Endothelial cell of umbilical vein (primary cell): ENCODE measurements around the gene NR2C2. TPM values are rescaled to one million over a fixed set of nuclear protein-coding genes. Genes with fewer than 3 reads are reported as not detected.

ENCODE experiments used
- BruUV-seq: library from RNA; stranded (reverse); fragments of 400-500 nt; replicated peaks from 2 replicates; lab custom pipeline; 2021; lab: Mats Ljungman, UMichigan
- CTCF ChIA-PET: fragments of 300-600, 350-600 bp; sonication (Branson Sonifier 250); formaldehyde crosslinking; loops from one replicate; lab custom pipeline; 2021; ENCODE audit warnings: antibody characterized with exemption, inconsistent platforms; lab: Charles Lee
- POLR2A ChIA-PET: fragments of 300-600, 350-600 bp; sonication (Branson Sonifier 250); formaldehyde crosslinking; loops from one replicate; lab custom pipeline; 2021; ENCODE audit warnings: antibody characterized with exemption, inconsistent platforms; lab: Charles Lee
- DNase-seq: peaks from one replicate; pipeline ENCODE4 v3.0.0-alpha.2; 2011; ENCODE audit warnings: low read depth, low spot score
- FAIRE-seq: peaks from 2 replicates; lab custom pipeline; 2011; peaks lifted over from hg19 to GRCh38; lab: Jason Lieb, UNC
- H2AFZ ChIP-seq: 2 replicates; pipeline ENCODE4 v1.6.0; 2012; ENCODE audit warnings: low read depth, low read length, control low read depth, inconsistent platforms
- H3K27ac ChIP-seq: 2 replicates; pipeline ENCODE4 v1.5.1; 2011; ENCODE audit warnings: low read depth, mild to moderate bottlenecking, control low read depth, low read length, moderate library complexity; ENCODE audit not compliant: insufficient read depth
- H3K27me3 ChIP-seq, 2 experiments: 2 replicates each; pipeline versions ENCODE4 v1.6.0 to v1.6.1; 2011; ENCODE audit warnings: low read length in 2 of 2, mixed read lengths in 1 of 2; ENCODE audit not compliant: control insufficient read depth in 2 of 2, insufficient read depth in 2 of 2
- H3K36me3 ChIP-seq, 2 experiments: 2 replicates in 1 of 2; 3 replicates in 1 of 2; pipeline ENCODE4 v1.5.1; 2011; ENCODE audit warnings: low read length in 2 of 2, mild to moderate bottlenecking in 1 of 2, moderate library complexity in 1 of 2; ENCODE audit not compliant: control insufficient read depth in 2 of 2, insufficient read depth in 2 of 2; ENCODE audit errors: extremely low read depth in 1 of 2
- H3K4me1 ChIP-seq: 3 replicates; pipeline ENCODE4 v1.5.1; 2011; ENCODE audit warnings: mild to moderate bottlenecking, low read length; ENCODE audit not compliant: control insufficient read depth, insufficient read depth; ENCODE audit errors: extremely low read depth
- H3K4me2 ChIP-seq: 2 replicates; pipeline ENCODE4 v1.6.1; 2011; ENCODE audit warnings: low read length, control low read depth, mixed read lengths; ENCODE audit not compliant: insufficient read depth
- H3K4me3 ChIP-seq, 3 experiments: fragments of 200-600 bp in 1 of 3; sonication (generic), shearing (Covaris generic) in 1 of 3; replicated peaks in 1 of 3; 2 replicates each; pipeline ENCODE4 v1.5.1; 2011 to 2016; ENCODE audit warnings: control low read depth in 3 of 3, low read length in 3 of 3, mild to moderate bottlenecking in 2 of 3, inconsistent platforms in 1 of 3, low read depth in 1 of 3, moderate library complexity in 1 of 3; ENCODE audit not compliant: insufficient read depth in 1 of 3
- H3K79me2 ChIP-seq: 2 replicates; pipeline ENCODE4 v1.6.0; 2012; ENCODE audit warnings: low read length, inconsistent platforms; ENCODE audit not compliant: control insufficient read depth, insufficient read depth
- H3K9ac ChIP-seq: replicated peaks from 2 replicates; pipeline ENCODE3; 2011; ENCODE audit warnings: low read length, control low read depth; ENCODE audit not compliant: insufficient read depth; ENCODE audit errors: extremely low read depth
- H3K9me1 ChIP-seq: replicated peaks from 3 replicates; pipeline ENCODE4 v1.6.0; 2011; ENCODE audit warnings: mild to moderate bottlenecking, low read length; ENCODE audit not compliant: control insufficient read depth, insufficient read depth; ENCODE audit errors: extremely low read depth
- H3K9me3 ChIP-seq: replicated peaks from 2 replicates; pipeline ENCODE4 v1.5.1; 2012; ENCODE audit warnings: low read length, inconsistent platforms; ENCODE audit not compliant: control insufficient read depth, insufficient read depth
- H4K20me1 ChIP-seq: replicated peaks from 2 replicates; pipeline ENCODE3; 2011; ENCODE audit warnings: mild to moderate bottlenecking, low read length; ENCODE audit not compliant: control insufficient read depth, insufficient read depth; ENCODE audit errors: extremely low read depth
- EZH2 ChIP-seq: IDR thresholded peaks from 2 replicates; pipeline ENCODE4 v1.6.1; 2012; ENCODE audit warnings: borderline replicate concordance, low read depth, mild to moderate bottlenecking, moderate library complexity, low read length, inconsistent platforms; ENCODE audit not compliant: severe bottlenecking
- FOS ChIP-seq: IDR thresholded peaks from 2 replicates; pipeline ENCODE4 v1.6.1; 2011; ENCODE audit warnings: mild to moderate bottlenecking, low read length, moderate library complexity, borderline replicate concordance; ENCODE audit not compliant: insufficient read depth
- GATA2 ChIP-seq: IDR thresholded peaks from 2 replicates; pipeline ENCODE4 v1.7.0; 2011; ENCODE audit warnings: low read depth, mild to moderate bottlenecking, moderate library complexity, mixed read lengths, low read length; ENCODE audit not compliant: insufficient read length, insufficient read depth
- JUN ChIP-seq: IDR thresholded peaks from 2 replicates; pipeline ENCODE4 v1.6.1; 2011; ENCODE audit warnings: borderline replicate concordance, low read depth; ENCODE audit not compliant: insufficient read length, insufficient read depth
- MYC ChIP-seq: IDR thresholded peaks from one replicate; pipeline ENCODE4 v1.6.1; 2011; ENCODE audit warnings: mild to moderate bottlenecking, low read depth, low read length
- POLR2A ChIP-seq: IDR thresholded peaks from 2 replicates; pipeline ENCODE4 v1.6.1; 2012; ENCODE audit warnings: low read depth, mild to moderate bottlenecking, control low read depth, low read length
- POLR2AphosphoS5 ChIP-seq: IDR thresholded peaks from 2 replicates; pipeline ENCODE4 v1.6.1; 2012; ENCODE audit warnings: low read depth, mild to moderate bottlenecking, control low read depth, low read length, moderate library complexity; ENCODE audit not compliant: insufficient read depth
- dilution Hi-C: fragments of 300-500 bp; cut with MboI; formaldehyde crosslinking; loops from one replicate; pipeline ENCODE4 v1.15.0; 2019; ENCODE audit warnings: low sequenced_read_pairs; ENCODE audit not compliant: extremely low pct_ligation_motif_present
- intact Hi-C: fragments of 100-400 bp; cut with micrococcal nuclease; formaldehyde crosslinking; loops from one replicate; pipeline ENCODE4 v1.10.0; 2022
- polyA plus RNA-seq, 4 experiments: library from polyadenylated mRNA; depleted of rRNA in 3 of 4; stranded (reverse) in 3 of 4; unstranded in 1 of 4; fragments of >200 nt; gene quantifications; 2 replicates each; pipeline versions ENCODE4 v1.2.1 to v1.2.3, GENCODE V29; 2011 to 2012; ENCODE audit warnings: missing spikeins in 1 of 4
- total RNA-seq: library from RNA; stranded (reverse); gene quantifications from 2 replicates; pipeline ENCODE4 v1.2.3, GENCODE V29; 2021
- TF ChIP-seq, protein P1 (sequence below), 2 donors: IDR thresholded peaks; 1 replicate in 1 of 2; 2 replicates in 1 of 2; pipeline ENCODE4 v1.5.1; 2011; ENCODE audit warnings: low read length in 2 of 2, mild to moderate bottlenecking in 2 of 2, moderate library complexity in 2 of 2, control low read depth in 1 of 2, inconsistent platforms in 1 of 2, low read depth in 1 of 2; ENCODE audit not compliant: insufficient read depth in 1 of 2; ENCODE audit errors: extremely low read depth in 1 of 2
- TF ChIP-seq, protein P2 (sequence below): IDR thresholded peaks from 2 replicates; pipeline ENCODE4 v1.6.1; 2011; ENCODE audit not compliant: insufficient read depth, insufficient read length

The NR2C2 gene
- total and polyA plus RNA-seq, 2 donors (not counting 3 experiments of a cell fraction or from before 2014, with no cell fraction given), result 20.3 to 59.8 TPM

- BruUV-seq, result no TSS peak
These were observed 139.3 kb downstream of the NR2C2 start for GRCh38 chr3:15086699-15087098.

More at GRCh38 chr3:15086699-15087098, 139.3 kb downstream of the NR2C2 start:
- Histone ChIP-seq H3K4me1 (no peaks in the 10 kb centered on the region), H3K36me3 (peaks cover 19 to 27% of the 10 kb centered on the region in 2 experiments), H3K9me3 (no peaks in the 10 kb centered on the region), H3K9ac (no peak overlapping the region), H2AFZ (no peak overlapping the region), H3K79me2 (no peaks in the 10 kb centered on the region), H3K27ac (no peak overlapping the region), H3K4me2 (no peak overlapping the region), H3K4me3 (no peak overlapping the region), H3K9me1 (no peaks in the 10 kb centered on the region), H4K20me1 (no peaks in the 10 kb centered on the region), H3K27me3 (no peaks in the 10 kb centered on the region)
- dilution Hi-C loops, result no loop called here
- intact Hi-C loops, result no loop called here
- FAIRE-seq (no peak), DNase-seq (no peak)
- TF ChIP-seq POLR2AphosphoS5, result no peak
- TF ChIP-seq, protein P1, sequence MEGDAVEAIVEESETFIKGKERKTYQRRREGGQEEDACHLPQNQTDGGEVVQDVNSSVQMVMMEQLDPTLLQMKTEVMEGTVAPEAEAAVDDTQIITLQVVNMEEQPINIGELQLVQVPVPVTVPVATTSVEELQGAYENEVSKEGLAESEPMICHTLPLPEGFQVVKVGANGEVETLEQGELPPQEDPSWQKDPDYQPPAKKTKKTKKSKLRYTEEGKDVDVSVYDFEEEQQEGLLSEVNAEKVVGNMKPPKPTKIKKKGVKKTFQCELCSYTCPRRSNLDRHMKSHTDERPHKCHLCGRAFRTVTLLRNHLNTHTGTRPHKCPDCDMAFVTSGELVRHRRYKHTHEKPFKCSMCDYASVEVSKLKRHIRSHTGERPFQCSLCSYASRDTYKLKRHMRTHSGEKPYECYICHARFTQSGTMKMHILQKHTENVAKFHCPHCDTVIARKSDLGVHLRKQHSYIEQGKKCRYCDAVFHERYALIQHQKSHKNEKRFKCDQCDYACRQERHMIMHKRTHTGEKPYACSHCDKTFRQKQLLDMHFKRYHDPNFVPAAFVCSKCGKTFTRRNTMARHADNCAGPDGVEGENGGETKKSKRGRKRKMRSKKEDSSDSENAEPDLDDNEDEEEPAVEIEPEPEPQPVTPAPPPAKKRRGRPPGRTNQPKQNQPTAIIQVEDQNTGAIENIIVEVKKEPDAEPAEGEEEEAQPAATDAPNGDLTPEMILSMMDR (IDR thresholded peaks at IDR 0.05; ENCODE audit: extremely low read depth in 1 of 2, insufficient read depth in 1 of 2, low read depth in 1 of 2, low read length in 2 of 2), result no peak
- no peak for TF ChIP-seq GATA2
- TF ChIP-seq MYC, result no peak
- TF ChIP-seq, protein P2, sequence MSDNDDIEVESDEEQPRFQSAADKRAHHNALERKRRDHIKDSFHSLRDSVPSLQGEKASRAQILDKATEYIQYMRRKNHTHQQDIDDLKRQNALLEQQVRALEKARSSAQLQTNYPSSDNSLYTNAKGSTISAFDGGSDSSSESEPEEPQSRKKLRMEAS, result no peak
- TF ChIP-seq POLR2A, result no peak
- TF ChIP-seq FOS, result no peak
- TF ChIP-seq EZH2, result no peak
- no peak for TF ChIP-seq JUN
- ChIA-PET CTCF (no interaction called here), POLR2A (no interaction called here)
